HepG2 (cell line): ENCODE results near the gene RAMAC. TPM values are rescaled to one million over a fixed set of nuclear protein-coding genes. Genes with fewer than 3 reads are reported as not detected.

Experiments
- ARHGAP35 ChIP-seq: sonication (generic); formaldehyde crosslinking; IDR thresholded peaks from 2 replicates; pipeline ENCODE4 v1.9.0; 2022; ENCODE audit warnings: mild to moderate bottlenecking, inconsistent platforms, moderate library complexity, missing genetic modification reagents, borderline replicate concordance
- ARNT2 ChIP-seq: sonication (generic); formaldehyde crosslinking; IDR thresholded peaks from 2 replicates; pipeline ENCODE4 v1.8.0; 2022; ENCODE audit warnings: mild to moderate bottlenecking, low read depth, missing genetic modification reagents, moderate library complexity
- DMAP1 ChIP-seq: IDR thresholded peaks from 2 replicates; pipeline ENCODE4 v1.6.1; 2016
- EP300 ChIP-seq, 3 experiments: sonication (generic) in 1 of 3; formaldehyde crosslinking in 1 of 3; IDR thresholded peaks; 2 replicates each; pipeline versions ENCODE4 v1.5.1 to v1.6.1; 2011 to 2020; ENCODE audit warnings: low read depth in 2 of 3, low read length in 2 of 3, borderline replicate concordance in 1 of 3, improper control_type of control experiment in 1 of 3, mild to moderate bottlenecking in 1 of 3, missing genetic modification reagents in 1 of 3, moderate library complexity in 1 of 3
- FOSL1 ChIP-seq: sonication (generic); formaldehyde crosslinking; IDR thresholded peaks from 2 replicates; pipeline ENCODE4 v1.9.0; 2021; ENCODE audit warnings: missing genetic modification reagents, borderline replicate concordance
- FOSL2 ChIP-seq: sonication (generic); formaldehyde crosslinking; IDR thresholded peaks from 2 replicates; pipeline ENCODE4 v1.4.0; 2020; ENCODE audit warnings: missing genetic modification reagents
- GPN1 ChIP-seq: sonication (generic); formaldehyde crosslinking; IDR thresholded peaks from 2 replicates; pipeline ENCODE4 v1.5.1; 2020; ENCODE audit warnings: missing genetic modification reagents, borderline replicate concordance
- GZF1 ChIP-seq: sonication (generic); formaldehyde crosslinking; IDR thresholded peaks from 2 replicates; pipeline ENCODE4 v1.5.1; 2020; ENCODE audit warnings: mild to moderate bottlenecking, missing genetic modification reagents
- MATR3 ChIP-seq: sonication (generic); formaldehyde crosslinking; IDR thresholded peaks from 2 replicates; pipeline ENCODE4 v1.4.0; 2020; ENCODE audit warnings: missing genetic modification reagents
- MXI1 ChIP-seq: IDR thresholded peaks from 3 replicates; pipeline ENCODE4 v1.6.1; 2012; ENCODE audit warnings: low read depth, low read length, inconsistent platforms, borderline replicate concordance
- NAIF1 ChIP-seq: sonication (generic); formaldehyde crosslinking; IDR thresholded peaks from 2 replicates; pipeline ENCODE4 v1.5.0; 2020; ENCODE audit warnings: mild to moderate bottlenecking, missing genetic modification reagents, borderline replicate concordance
- NFYB ChIP-seq: sonication (generic); formaldehyde crosslinking; IDR thresholded peaks from 2 replicates; pipeline ENCODE4 v1.4.0; 2020; ENCODE audit warnings: missing genetic modification reagents
- PCBP1 ChIP-seq: fragments of 200-400 bp; formaldehyde crosslinking; IDR thresholded peaks from 2 replicates; pipeline ENCODE4 v1.6.1; 2017; ENCODE audit warnings: mild to moderate bottlenecking, low read depth, low read length, borderline replicate concordance
- PHF5A ChIP-seq: IDR thresholded peaks from one replicate; pipeline ENCODE4 v1.6.1; 2018; ENCODE audit warnings: low read depth, missing genetic modification reagents; ENCODE audit not compliant: unreplicated experiment
- POLR2AphosphoS2 ChIP-seq: IDR thresholded peaks from 2 replicates; pipeline ENCODE4 v1.6.1; 2011; ENCODE audit warnings: low read depth, low read length, improper control_type of control experiment
- RFX1 ChIP-seq: fragments of 450-650 bp; IDR thresholded peaks from 2 replicates; pipeline ENCODE4 v1.6.1; 2017
- SP5 ChIP-seq: IDR thresholded peaks from 2 replicates; pipeline ENCODE4 v1.6.1; 2016; ENCODE audit warnings: low read depth, borderline replicate concordance
- TCF7 ChIP-seq: sonication (generic); IDR thresholded peaks from 2 replicates; pipeline ENCODE4 v1.6.1; 2016; ENCODE audit warnings: antibody characterized with exemption, low read depth
- TRIM22 ChIP-seq: fragments of 450-650 bp; IDR thresholded peaks from 2 replicates; pipeline ENCODE4 v1.6.1; 2017
- ZBTB7B ChIP-seq: sonication (generic); formaldehyde crosslinking; IDR thresholded peaks from 2 replicates; pipeline ENCODE4 v1.4.0; 2020; ENCODE audit warnings: missing genetic modification reagents
- ZIK1 ChIP-seq: sonication (generic); formaldehyde crosslinking; IDR thresholded peaks from 2 replicates; pipeline ENCODE4 v1.5.0; 2020; ENCODE audit warnings: mild to moderate bottlenecking, low read depth, missing genetic modification reagents, borderline replicate concordance
- polyA plus RNA-seq, 8 experiments: library from polyadenylated mRNA; depleted of rRNA in 3 of 8; stranded (reverse) in 7 of 8; unstranded in 1 of 8; fragments of >200 nt; fragmentation: Illumina TruSeq in 4 of 8; extraction: Trizol in 4 of 8; gene quantifications; 2 replicates each; pipeline versions ENCODE4 v1.2.1 to v1.2.3, GENCODE V29; 2011 to 2016; ENCODE audit warnings: low read depth in 4 of 8, missing spikeins in 1 of 8, mixed read lengths in 1 of 8; ENCODE audit not compliant: insufficient read depth in 1 of 8
- total RNA-seq, 5 experiments: library from RNA; depleted of rRNA; stranded (reverse); fragments of >200 nt; fragmentation: Illumina TruSeq; extraction: Trizol; gene quantifications; 2 replicates each; pipeline ENCODE4 v1.2.3, GENCODE V29; 2016; ENCODE audit warnings: low read depth in 1 of 5
- TF ChIP-seq, protein P1 (sequence below): sonication (generic); formaldehyde crosslinking; IDR thresholded peaks from 2 replicates; pipeline ENCODE4 v1.4.0; 2020; ENCODE audit warnings: low read depth, mild to moderate bottlenecking, missing genetic modification reagents
- TF ChIP-seq, protein P2 (sequence below): IDR thresholded peaks from 2 replicates; pipeline ENCODE4 v1.6.1; 2016; ENCODE audit warnings: low read depth, control low read depth
- TF ChIP-seq, protein P3 (sequence below): sonication (generic); formaldehyde crosslinking; conservative IDR thresholded peaks from 2 replicates; pipeline ENCODE4 v1.8.0; 2022; ENCODE audit warnings: missing genetic modification reagents

The RAMAC gene
- total and polyA plus RNA-seq, 2 of the 13 experiments (the other 11 are each of a cell fraction or from before 2014, with no cell fraction given): 22.2 to 45.9 TPM

DNA sequence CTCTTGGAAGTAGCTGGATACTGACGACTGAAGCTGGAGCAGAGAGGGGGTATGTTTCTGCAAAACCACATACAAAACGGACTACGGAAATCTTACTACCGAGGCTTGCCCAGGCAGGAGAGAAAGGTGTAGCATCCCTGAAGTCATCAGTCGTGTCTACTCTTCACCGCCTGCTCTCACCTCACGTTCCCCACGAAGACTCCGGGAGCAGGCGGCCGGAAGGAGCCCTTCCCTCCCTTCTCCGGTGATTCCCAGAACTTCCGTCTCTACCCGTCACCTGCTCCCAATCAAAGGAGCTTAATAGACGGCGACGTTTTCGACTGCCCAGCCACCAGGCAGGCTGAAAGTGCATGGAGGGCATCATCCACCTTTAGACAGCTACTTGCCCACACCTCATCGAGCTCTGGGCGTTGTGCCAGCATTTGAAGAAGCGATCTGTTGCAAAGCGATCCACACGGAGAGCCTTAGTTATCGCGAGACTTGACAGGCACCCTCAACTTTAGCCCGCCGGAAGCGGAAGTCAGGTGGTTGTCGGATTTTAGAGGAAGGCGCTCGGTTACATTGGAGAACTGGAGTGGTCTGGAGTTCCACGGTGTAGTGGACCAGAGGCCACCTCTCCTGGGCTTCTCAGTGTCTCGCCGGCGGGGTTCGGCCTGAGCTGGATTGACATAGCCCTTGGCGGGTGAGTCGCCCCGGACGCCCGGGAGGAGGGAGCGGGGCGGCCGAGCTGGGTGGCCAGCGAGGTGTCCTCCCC, at the start of gene RAMAC (continued):
- no peak for TF ChIP-seq TCF7
- TF ChIP-seq FOSL1 (CRISPR knock-in tag): no peak
- TF ChIP-seq, protein P1, sequence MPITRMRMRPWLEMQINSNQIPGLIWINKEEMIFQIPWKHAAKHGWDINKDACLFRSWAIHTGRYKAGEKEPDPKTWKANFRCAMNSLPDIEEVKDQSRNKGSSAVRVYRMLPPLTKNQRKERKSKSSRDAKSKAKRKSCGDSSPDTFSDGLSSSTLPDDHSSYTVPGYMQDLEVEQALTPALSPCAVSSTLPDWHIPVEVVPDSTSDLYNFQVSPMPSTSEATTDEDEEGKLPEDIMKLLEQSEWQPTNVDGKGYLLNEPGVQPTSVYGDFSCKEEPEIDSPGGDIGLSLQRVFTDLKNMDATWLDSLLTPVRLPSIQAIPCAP (CRISPR knock-in tag): no peak
- no peak for TF ChIP-seq PHF5A (CRISPR knock-in tag)
- TF ChIP-seq TRIM22: no peak
- TF ChIP-seq MXI1: peak; percentile 67; the same call in 1 of the 3 replicates
- TF ChIP-seq DMAP1: peak; percentile 90
- TF ChIP-seq NFYB: no peak
- TF ChIP-seq GPN1 (CRISPR knock-in tag): no peak
- TF ChIP-seq, protein P2, sequence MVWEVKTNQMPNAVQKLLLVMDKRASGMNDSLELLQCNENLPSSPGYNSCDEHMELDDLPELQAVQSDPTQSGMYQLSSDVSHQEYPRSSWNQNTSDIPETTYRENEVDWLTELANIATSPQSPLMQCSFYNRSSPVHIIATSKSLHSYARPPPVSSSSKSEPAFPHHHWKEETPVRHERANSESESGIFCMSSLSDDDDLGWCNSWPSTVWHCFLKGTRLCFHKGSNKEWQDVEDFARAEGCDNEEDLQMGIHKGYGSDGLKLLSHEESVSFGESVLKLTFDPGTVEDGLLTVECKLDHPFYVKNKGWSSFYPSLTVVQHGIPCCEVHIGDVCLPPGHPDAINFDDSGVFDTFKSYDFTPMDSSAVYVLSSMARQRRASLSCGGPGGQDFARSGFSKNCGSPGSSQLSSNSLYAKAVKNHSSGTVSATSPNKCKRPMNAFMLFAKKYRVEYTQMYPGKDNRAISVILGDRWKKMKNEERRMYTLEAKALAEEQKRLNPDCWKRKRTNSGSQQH (CRISPR knock-in tag): no peak
- no peak for TF ChIP-seq MATR3 (CRISPR knock-in tag)
- TF ChIP-seq ZBTB7B (CRISPR knock-in tag): no peak
- no peak for TF ChIP-seq EP300 (IDR thresholded peaks at IDR 0.05; ENCODE audit: low read depth in 2 of 2, low read length in 2 of 2)
- TF ChIP-seq EP300 (CRISPR knock-in tag; IDR thresholded peaks at IDR 0.05; ENCODE audit: borderline replicate concordance): 0 out of 2 replicates have a peak, but pooled peaks have one; percentile 21
- TF ChIP-seq POLR2AphosphoS2: no peak
- peak; percentile 49; the same call in 1 of the 2 replicates for TF ChIP-seq FOSL2
- TF ChIP-seq RFX1: no peak
- TF ChIP-seq ZIK1: peak; percentile 63; the same call in 1 of the 2 replicates
- peak; percentile 89 for TF ChIP-seq ARNT2 (CRISPR knock-in tag)
- peak; percentile 89; the same call in 1 of the 2 replicates for TF ChIP-seq ARHGAP35 (CRISPR knock-in tag)
- no peak for TF ChIP-seq SP5 (CRISPR knock-in tag)
- TF ChIP-seq NAIF1 (CRISPR knock-in tag): 0 out of 2 replicates have a peak, but pooled peaks have one; percentile 67
- TF ChIP-seq GZF1 (CRISPR knock-in tag): no peak
- TF ChIP-seq, protein P3, sequence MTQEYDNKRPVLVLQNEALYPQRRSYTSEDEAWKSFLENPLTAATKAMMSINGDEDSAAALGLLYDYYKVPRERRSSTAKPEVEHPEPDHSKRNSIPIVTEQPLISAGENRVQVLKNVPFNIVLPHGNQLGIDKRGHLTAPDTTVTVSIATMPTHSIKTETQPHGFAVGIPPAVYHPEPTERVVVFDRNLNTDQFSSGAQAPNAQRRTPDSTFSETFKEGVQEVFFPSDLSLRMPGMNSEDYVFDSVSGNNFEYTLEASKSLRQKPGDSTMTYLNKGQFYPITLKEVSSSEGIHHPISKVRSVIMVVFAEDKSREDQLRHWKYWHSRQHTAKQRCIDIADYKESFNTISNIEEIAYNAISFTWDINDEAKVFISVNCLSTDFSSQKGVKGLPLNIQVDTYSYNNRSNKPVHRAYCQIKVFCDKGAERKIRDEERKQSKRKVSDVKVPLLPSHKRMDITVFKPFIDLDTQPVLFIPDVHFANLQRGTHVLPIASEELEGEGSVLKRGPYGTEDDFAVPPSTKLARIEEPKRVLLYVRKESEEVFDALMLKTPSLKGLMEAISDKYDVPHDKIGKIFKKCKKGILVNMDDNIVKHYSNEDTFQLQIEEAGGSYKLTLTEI (CRISPR knock-in tag): no peak
- no peak for TF ChIP-seq PCBP1
